GM12878 (cell line): ENCODE measurements around the gene SFN.

Experiments
- CHD1 ChIP-seq: IDR thresholded peaks from 2 replicates; pipeline ENCODE4 v1.6.1; 2012; ENCODE audit warnings: low read depth, low read length, improper control_type of control experiment
- CTCF ChIP-seq, 3 experiments: IDR thresholded peaks in 2 of 3; conservative IDR thresholded peaks in 1 of 3; 2 replicates each; pipeline ENCODE4 v1.5.1; 2011; ENCODE audit warnings: low read depth in 3 of 3, low read length in 3 of 3, mild to moderate bottlenecking in 3 of 3, control low read depth in 2 of 3, moderate library complexity in 2 of 3, inconsistent platforms in 1 of 3, mixed read lengths in 1 of 3; ENCODE audit not compliant: control insufficient read depth in 2 of 3, insufficient read depth in 1 of 3; ENCODE audit errors: extremely low read depth in 1 of 3
- ELK1 ChIP-seq: IDR thresholded peaks from 2 replicates; pipeline ENCODE4 v1.6.1; 2012; ENCODE audit warnings: low read depth, low read length, improper control_type of control experiment
- EZH2 ChIP-seq: IDR thresholded peaks from 2 replicates; pipeline ENCODE4 v1.6.1; 2012; ENCODE audit warnings: low read depth, mild to moderate bottlenecking, control low read depth, inconsistent platforms, low read length, borderline replicate concordance; ENCODE audit not compliant: control insufficient read depth
- LARP7 ChIP-seq: fragments of 450-650 bp; IDR thresholded peaks from 2 replicates; pipeline ENCODE4 v1.6.1; 2017; ENCODE audit warnings: mild to moderate bottlenecking
- POLR2AphosphoS2 ChIP-seq: IDR thresholded peaks from 2 replicates; pipeline ENCODE4 v1.6.1; 2011; ENCODE audit warnings: low read depth, mild to moderate bottlenecking, low read length, improper control_type of control experiment, moderate library complexity
- POLR2AphosphoS5 ChIP-seq: IDR thresholded peaks from 2 replicates; pipeline ENCODE4 v1.6.1; 2011; ENCODE audit warnings: mild to moderate bottlenecking, low read length, inconsistent platforms
- SP1 ChIP-seq: IDR thresholded peaks from one replicate; pipeline ENCODE4 v1.6.1; 2011; ENCODE audit warnings: low read depth, low read length
- SRF ChIP-seq, 2 experiments: IDR thresholded peaks; 2 replicates each; pipeline ENCODE4 v1.6.1; 2011; ENCODE audit warnings: low read depth in 2 of 2, low read length in 2 of 2, mild to moderate bottlenecking in 1 of 2, moderate library complexity in 1 of 2
- USF1 ChIP-seq: IDR thresholded peaks from 2 replicates; pipeline ENCODE4 v1.6.1; 2011; ENCODE audit warnings: borderline replicate concordance, low read depth, mild to moderate bottlenecking, moderate library complexity, mixed read lengths, low read length; ENCODE audit not compliant: insufficient read depth; ENCODE audit errors: extremely low read length
- ZBED1 ChIP-seq: IDR thresholded peaks from 2 replicates; pipeline ENCODE4 v1.6.1; 2016; ENCODE audit warnings: borderline replicate concordance

GRCh38 chr1:26863685-26864077, 732 bp downstream of the SFN start:
- no peak for TF ChIP-seq CTCF (IDR thresholded peaks at IDR 0.05 in 2 of 3, conservative IDR thresholded peaks at IDR 0.05 in 1 of 3; ENCODE audit: control insufficient read depth in 2 of 3, extremely low read depth in 1 of 3, insufficient read depth in 1 of 3, low read depth in 3 of 3, low read length in 3 of 3)
- no peak for TF ChIP-seq POLR2AphosphoS2
- TF ChIP-seq POLR2AphosphoS5 = no peak
- no peak for TF ChIP-seq CHD1
- no peak for TF ChIP-seq LARP7
- TF ChIP-seq EZH2 = no peak
- TF ChIP-seq SRF (IDR thresholded peaks at IDR 0.05; ENCODE audit: low read depth in 2 of 2, low read length in 2 of 2) = no peak
- TF ChIP-seq ELK1 = no peak
- no peak for TF ChIP-seq ZBED1
- TF ChIP-seq USF1 = no peak
- TF ChIP-seq SP1 = no peak
